DOHH2 (cell line): ENCODE results near the gene PIBF1.

Source experiments
- EZH2phosphoT487 ChIP-seq: fragments of 200-600 bp; sonication (generic); IDR thresholded peaks from 2 replicates; pipeline ENCODE4 v1.6.1; 2017; ENCODE audit warnings: borderline replicate concordance, mild to moderate bottlenecking, antibody characterized with exemption, low read length, moderate library complexity, mixed read lengths
- TF ChIP-seq, protein P1 (sequence below): fragments of 200-600 bp; sonication (generic); IDR thresholded peaks from one replicate; pipeline ENCODE4 v1.5.1; 2014; ENCODE audit warnings: antibody characterized with exemption, mild to moderate bottlenecking, low read depth, low read length; ENCODE audit not compliant: poor library complexity, severe bottlenecking

GRCh38 chr13:72805676-72806346 is 23.9 kb downstream of the PIBF1 start:
- TF ChIP-seq, protein P1, sequence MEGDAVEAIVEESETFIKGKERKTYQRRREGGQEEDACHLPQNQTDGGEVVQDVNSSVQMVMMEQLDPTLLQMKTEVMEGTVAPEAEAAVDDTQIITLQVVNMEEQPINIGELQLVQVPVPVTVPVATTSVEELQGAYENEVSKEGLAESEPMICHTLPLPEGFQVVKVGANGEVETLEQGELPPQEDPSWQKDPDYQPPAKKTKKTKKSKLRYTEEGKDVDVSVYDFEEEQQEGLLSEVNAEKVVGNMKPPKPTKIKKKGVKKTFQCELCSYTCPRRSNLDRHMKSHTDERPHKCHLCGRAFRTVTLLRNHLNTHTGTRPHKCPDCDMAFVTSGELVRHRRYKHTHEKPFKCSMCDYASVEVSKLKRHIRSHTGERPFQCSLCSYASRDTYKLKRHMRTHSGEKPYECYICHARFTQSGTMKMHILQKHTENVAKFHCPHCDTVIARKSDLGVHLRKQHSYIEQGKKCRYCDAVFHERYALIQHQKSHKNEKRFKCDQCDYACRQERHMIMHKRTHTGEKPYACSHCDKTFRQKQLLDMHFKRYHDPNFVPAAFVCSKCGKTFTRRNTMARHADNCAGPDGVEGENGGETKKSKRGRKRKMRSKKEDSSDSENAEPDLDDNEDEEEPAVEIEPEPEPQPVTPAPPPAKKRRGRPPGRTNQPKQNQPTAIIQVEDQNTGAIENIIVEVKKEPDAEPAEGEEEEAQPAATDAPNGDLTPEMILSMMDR, result no peak
- TF ChIP-seq EZH2phosphoT487, result no peak
